ENCODE results near the gene ILKAP.

ILKAP gene

DNA sequence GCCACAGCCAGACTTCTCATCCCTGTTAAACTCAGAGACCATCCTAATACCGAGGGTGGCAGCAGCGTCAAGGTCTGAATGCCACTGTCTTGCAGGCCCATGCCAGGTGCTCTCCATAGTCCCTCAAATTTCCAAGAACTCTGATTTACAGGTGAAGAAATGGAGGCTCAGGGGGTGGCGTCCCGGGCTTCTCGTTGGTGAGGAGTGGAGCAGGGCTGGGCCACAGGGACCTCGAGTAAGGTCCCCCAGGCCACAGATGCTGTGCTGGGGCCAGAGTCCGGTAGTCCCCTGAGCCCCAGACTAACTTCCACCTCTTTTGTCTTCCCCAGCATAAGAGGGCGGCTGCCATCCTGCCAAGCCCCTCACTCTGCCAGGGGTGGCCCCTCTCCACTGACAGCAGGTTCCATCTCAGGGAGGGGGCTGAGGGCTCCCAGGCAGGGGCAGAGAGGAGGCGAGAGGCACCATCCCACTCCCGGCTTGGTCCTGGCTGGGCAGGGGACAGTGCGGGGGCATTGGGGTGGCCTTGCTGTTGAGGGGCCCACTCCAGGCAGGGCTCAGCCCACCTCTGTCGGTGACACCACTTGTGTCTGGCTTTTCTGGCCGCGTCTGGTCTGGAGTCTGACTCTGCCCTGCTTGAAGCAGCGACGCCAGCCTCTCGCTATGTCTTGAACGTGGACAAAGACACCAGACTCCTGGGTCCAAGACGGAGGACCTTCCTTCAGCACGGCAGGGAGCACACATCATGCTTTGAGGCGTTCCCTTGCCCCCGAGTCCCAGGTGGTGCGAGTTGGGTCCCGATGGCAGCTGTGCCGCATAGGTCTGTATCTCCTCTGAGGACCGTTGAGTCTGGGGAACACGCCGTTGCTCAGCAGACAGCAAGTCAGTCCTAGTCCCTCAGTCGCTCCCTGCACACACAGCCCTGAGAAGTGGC is 80.9 kb downstream of the ILKAP start:
- DNase-seq (ENCODE audit: low spot score) = no peak

DNA sequence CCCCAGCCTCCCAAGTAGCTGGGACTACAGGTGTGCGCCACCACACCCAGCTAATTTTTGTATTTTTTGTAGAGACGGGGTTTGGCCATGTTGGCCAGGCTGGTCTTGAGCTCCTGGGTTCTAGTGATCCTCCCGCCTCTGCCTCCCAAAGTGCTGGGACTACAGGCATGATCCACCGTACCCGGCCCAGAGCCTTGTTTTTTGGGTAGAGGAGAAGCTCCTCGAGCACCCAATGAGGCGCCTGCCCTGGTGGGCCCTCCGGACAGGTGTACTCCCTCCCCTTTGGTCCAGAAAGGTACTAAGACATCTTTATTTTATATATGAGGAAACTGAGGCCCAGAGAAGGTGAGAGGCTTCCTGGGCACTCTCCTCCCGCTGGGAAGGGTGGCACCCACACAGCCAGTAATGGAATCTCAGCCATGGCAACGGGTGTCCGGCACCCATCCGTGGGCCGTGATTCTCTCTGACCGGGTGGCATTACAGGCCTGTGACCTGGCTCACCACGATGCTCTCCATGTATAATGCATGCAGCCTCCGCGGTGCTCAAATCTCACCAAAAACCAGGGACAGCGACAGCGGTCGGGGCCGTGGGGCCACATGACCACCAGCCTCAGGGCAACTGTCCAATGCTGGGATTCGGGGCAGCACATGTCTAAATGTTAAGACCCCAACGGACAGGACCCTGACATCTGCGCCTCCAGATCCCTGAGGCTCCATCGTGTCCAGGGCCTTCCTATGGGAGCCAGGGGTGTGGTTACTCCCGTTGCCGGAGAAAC is 81.8 kb downstream of the ILKAP start:
- DNase-seq (ENCODE audit: low spot score) = no peak

DNA sequence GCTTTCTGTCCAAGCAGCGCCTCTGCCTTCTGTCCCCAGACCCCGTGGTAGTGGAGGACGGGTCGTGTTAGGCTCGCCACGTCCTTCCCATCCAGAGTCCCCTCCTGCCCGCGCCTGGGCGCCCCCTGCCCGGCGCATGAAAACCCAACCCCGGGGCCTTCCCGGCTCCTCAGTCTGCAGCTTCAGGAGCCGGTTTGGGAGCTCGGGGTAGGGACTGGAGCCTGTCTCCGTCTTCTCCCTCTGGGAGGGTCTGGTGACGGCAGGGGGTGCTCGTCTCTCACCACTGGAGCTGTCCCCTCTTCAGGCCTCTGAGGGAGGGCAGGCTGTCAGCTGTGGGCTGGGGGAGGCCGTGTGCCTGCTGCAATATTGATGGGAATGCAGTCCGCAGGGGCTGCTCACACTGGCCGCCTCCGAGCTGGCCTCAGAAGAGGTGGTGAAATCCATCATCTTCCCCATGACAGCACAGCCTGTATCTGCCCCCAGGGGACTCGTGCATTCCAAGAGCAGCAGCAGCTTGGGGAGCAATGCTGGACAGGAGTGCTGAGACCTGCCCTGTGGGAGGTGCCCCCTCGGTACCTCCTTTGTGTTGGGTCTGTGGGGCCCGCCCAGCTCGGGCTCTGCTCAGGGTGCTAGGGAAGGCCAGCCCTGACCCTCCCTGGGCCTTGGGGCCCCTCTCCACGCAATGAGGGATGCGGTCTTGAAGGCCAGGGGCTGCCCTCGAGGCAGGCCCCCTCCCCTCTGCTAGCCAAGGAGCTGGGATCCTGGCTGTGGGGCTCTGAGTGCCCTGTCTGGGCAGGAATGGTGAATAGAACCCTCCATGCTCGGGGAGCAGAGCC is 82.8 kb downstream of the ILKAP start:
- DNase-seq (ENCODE audit: low spot score) = no peak

All from kidney capillary endothelial cell (primary cell).